GM19468 (cell line): Measurements from ENCODE around the gene PIGT.
A peak's percentile ranks its signal among the peaks of the same experiment; 100 is the strongest.

ENCODE experiments used
- ATAC-seq: cut with Tn5 transposase; IDR thresholded peaks from one replicate; pipeline ENCODE4 v1.9.1; 2021; ENCODE audit warnings: mild to moderate bottlenecking, moderate library complexity, moderate number of reproducible peaks; ENCODE audit not compliant: unreplicated experiment; ENCODE audit errors: extremely low read depth

The PIGT gene

DNA sequence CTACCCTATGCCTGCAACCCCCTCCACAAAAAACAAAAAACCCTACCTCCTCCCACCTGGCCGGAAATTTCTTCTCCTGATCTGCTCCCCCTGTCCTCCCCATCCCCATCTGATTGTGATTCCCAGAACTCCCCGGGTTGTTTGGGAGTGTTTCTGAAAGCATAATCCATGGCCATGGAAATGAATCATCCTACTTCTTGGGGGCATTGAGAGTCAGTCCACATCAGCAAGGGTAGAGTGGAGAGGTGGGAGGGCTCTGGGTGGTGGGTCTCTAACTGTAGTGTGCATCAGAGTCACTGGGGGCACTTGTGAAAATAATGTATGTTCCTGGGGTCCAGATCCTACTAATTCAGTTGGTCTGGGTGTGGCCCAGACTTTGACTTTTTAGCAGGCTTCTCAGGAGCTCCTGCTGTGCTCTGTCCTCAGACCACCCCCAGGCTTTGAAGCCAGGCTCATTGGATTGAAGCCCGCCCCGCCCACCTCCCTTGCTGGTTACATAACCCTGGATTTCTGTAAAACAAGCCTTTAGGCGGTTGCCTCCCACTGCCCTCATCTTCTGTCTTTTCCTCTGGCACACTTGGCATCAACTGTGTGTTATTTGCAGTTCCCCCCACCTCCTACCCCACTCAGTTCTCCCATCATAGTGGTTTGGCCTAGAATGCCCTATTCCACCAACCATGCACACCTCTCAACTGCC lies 10.5 kb downstream of the PIGT start:
- no peak for ATAC-seq

DNA sequence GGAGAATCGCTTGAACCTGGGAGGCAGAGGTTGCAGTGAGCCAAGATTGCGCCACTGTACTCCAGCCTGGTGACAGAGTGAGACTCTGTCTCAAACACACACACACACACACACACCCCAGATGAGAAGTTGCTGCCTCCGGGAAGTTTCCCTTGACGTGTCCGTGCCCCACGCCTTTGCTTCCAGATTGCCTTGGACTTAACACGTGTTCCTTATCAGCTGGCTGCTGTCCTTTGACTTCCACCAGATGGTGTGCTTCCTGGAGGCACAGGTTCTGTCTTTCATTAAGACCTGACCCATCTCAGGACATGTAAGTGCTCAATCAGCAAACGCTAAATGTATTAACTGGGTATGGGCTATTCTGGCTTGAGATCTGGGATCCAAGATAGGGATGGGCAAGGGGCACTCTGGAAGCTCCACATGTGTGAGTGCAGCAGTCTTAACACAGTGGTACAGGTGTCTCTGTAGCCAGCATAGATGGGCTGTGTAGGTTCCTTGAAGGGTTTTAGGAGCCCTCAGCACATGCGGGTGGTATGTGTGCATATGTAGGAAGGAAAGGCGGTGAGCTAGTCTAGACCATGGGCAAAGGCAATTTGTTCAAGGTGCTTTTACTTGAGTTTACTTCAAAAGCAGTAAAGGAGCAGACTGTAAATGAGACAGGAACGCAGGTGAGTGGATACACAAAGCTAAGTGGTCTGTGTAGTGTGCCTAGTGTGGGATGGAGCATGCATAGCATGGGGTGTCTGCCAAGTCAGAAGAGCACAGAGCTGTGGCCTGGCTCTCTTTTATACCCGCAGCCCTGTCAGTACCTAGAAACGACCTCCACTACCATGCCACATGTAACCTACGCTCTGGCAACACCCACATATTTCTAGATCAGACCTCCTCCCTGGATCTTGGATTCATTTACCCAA lies 11.6 kb downstream of the PIGT start:
- ATAC-seq = no peak

DNA sequence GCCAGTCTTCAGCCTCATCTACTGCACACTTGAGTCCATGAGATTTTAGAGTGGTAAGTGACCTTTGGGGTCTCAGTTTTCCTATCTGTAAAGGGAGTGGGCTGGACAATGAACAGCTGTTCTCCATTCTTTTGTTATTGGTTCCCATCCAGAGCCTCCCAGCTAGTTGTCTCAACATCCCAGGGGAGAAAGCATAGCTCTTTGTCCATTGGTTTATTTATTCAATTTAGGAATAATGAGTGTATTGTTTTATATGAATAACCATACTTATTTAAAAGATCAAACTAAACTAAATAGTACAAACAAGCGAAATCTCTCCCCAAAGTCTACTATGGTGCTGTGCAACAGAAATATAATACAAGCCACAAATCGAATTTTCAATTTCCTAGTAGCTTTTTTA lies 13.7 kb downstream of the PIGT start:
- no peak for ATAC-seq

DNA sequence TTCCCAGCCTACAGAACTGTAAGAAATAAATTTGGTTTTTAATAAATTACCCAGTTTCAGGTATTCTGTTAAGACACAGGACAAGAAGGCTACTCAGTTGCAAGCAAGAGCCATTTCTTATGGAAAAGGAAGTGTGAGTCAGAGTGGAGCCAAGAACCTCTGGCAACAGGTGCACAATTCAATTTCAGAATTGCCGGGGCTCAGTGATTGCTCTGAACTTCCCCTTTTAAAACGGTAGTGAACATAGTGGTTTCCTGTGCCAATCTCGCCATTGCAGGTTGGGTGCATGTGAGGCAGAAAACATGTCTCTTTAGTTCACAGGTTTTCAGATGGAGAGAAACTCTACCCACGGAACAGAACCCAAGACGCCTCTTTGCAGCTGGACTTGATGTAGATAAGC lies 16.4 kb downstream of the PIGT start:
- ATAC-seq = no peak

DNA sequence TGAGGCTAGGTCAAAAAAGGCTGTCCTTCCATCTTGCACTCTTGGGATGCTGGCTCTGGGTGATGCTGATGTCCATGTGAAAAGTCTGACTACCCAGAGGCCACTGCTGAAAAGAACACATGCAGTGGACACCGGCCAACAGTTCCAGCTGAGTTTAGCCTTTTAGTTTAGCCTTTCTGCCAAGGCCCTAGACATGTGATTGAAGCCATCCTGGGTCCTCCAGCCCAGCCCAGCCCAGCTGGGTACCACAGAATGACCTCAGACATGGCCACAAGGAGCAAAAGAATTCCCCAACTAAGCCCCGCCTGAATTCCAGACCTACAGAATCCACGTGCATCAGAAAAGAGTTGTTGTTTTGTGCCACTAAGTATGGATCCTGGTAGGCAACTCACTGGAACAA lies 17.4 kb downstream of the PIGT start:
- ATAC-seq = no peak

DNA sequence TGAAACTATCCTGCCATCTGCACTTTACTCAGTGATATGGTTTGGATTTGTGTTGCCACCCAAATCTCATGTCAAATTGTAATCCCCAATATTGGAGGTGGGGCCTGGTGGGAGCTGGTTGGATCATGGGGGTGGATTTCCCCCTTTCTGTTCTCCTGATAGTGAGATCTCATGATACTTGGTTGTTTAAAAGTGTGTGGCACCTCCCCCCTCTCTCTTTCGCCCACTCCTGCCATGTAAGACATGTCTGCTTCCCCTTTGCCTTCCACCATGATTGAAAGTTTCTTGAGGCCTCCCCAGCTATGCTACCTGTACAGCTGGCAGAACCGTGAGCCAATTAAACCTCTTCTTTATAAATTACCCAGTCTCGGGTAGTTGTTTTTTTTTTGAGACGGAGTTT lies 18.0 kb downstream of the PIGT start:
- ATAC-seq = no peak

DNA sequence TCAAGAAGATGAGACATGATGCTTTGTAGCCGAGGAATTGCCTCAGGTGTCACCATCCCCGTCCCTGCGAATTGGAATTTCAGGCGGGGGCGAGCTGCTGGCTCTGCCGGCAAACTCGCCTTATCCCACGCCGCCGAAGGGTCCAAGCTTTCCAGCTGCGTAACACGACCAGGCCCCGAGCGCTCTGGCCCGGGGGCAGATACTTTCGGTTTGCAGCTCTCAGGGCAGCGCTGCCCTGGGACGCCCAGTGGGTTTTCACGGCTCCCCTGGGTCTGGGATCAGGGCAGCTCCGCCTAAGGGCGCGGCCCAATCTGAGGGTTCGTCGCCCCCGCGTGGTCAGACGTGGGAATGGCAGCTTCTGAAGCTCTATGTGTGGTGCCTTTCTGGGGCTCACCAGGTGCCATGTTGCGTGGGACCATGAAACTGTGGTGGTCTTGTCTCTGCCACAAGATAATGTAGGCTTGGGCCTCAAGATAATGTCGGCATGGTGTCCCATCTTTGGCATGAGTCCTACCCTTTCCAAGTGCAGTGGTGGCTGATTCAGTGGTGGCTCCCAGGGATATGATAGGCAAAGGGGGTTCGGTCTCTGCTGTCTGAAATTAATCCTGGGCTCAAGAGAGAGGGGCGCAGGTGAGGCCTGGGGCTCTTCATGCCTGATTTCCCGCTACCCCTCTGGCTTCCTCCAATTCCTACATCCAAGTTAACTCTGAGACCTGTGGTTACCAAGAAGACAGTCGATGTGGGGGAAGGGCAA lies 21.0 kb downstream of the PIGT start:
- ATAC-seq = peak; percentile 84

DNA sequence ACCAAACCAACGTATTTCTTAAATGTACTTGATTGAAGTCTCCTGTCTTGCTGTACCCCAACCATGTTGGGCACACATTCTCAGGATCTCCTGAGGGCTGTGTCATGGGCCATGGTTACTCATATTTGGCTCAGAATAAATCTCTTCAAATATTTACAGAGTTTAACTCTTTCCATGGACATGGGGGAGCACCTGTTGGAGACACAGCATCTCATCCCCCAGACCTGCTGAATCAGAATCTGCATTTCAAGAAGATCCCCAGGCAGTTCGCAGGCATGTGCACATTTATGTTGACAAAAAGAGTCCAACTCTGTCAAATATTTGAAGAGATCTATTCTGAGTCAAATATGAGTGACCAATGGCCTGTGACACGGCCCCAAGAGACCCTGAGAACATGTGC lies 24.5 kb downstream of the PIGT start:
- ATAC-seq = no peak

DNA sequence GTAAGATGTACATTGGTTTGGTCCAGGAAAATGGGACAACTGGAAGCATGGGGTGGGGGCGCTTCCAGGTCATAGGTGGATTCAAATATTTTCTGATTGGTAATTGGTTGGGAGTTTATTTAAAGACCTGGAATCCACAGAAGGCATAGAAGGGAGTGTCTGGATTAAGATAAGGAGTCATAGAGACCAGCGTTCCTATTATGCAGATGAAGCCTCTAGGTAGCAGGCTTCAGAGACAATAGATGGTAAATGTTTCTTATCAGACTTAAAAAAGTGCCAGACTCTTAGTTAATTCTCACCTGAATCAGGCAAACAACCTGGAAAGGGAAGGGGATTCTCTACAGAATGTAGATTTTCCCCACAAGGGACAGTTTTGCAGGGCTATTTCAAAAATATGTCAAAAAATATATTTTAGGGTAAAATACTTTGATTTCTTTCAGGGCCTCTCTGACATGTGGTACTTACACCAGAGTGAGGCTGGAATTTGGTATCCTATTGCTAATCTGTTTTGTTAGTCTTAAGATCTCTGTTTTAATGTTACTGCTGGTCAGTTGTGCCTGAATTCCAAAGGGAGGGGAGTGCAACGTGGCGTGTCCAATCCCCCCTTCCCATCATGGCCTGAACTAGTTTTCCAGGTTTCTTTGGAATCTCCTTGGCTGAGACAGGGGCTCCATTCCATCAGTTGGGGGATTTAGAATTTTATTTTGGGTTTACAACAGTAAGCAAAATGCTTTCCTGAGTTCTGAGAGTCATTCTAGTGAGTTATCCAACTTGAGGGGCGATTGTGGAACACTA lies 25.1 kb downstream of the PIGT start:
- ATAC-seq = no peak

DNA sequence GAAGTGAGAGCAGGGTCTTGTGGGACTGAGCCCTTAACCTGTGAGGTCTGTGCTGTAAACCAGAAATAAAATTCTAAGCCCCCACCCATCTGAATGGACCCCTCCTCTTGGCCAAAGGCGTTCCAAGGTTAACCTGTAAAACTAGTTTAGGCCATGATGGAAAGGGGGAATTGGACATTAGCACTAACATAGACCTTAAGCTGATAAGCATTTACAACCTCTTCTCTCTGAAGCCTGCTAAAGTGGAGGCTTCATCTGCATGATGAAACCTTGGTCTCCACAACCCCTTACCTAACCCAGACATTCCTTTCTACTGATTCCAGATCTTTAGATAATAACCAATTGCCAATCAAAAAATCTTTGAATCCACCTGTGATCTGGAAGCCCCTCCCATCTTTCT lies 25.8 kb downstream of the PIGT start:
- no peak for ATAC-seq

DNA sequence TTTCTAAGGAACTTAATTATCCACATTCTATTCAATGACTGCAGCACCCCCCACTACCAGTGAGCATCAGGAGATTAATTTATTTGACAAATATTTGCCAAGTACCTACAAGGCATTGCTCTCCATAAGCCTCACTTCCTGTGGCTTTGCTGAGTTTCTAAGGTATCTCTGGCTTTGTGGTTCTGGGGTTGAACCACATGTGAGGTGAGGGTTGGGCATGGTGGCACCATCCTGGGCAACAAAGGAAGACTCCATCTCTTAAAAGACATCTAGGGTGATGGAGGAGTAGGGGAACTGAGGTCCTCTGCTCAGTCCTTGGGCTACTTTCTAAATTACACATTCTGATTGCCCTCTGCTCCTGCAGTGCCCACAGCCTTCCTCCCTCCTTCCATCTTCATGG lies 28.1 kb downstream of the PIGT start:
- ATAC-seq = no peak

DNA sequence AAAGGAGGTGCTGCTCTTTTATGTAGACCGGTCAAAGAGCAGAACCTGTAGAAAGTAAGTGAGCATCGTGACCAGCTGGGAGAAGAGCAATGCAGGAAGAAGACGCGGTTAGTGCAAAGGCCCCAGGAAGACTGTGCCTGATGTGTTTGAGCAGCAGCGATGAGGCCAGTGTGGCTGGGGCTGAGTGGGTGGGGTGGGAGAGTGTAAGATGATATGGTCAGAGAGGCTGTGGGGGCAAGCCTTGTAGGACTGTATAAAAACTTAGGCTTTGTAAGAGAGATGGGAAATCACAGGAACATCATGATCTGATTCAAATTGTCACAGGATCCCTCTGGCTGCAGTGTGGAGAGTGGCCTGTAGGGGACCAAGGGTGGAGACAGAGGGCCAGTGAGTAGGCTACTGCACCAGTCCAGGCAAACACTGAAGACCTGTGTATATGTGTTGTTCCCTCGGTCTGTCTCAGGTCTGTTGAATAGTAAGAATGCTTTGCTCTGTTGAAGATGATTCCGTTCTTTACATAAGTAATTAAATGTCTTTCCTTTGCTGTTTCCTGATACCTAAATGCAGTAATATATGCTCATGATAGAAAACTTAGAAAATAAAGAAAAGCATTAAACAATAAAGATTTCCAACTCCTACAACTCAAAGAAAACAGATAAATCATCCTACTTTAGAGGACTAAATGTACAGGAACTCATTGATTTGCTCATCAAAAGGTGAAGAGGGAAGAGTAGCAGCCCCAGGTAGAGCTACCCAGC lies 30.0 kb downstream of the PIGT start:
- no peak for ATAC-seq

DNA sequence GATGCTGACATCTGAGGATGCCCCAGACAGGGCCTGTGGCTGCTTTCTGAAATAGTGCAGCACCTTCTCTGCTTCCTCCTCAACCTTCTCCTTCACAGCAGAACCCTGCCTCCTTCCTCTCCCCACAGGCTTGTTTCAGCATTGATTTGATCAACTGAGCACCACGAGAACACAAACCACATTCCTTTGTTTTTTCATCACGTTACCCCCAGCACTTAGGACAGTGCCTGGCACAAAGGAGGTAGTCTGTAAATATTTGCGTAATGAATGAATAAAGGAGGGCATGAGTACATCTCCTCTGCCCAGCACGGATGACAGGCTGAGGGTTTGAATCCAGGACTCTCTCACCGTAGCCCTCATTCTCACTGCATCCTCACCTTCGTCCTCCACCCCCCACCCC lies 32.3 kb downstream of the PIGT start:
- ATAC-seq = no peak

DNA sequence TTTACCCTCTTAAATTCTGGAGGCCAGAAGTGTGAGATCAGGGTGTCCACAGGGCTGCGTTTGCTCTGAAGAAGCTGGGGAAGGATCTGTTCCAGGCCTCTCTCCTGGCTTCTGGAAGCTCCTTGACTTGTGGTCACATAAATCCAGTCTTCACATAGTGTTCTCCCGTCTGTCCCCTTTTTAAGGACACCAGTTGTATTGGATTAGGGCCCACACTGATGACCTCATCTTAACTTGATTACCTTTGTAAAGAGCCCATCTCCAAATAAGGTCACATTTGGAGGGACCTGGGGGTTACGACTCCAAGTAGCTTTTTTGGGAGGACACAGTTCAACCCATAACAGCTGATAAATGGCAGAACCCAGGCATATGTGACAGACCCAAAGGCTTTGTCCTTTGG lies 33.6 kb downstream of the PIGT start:
- ATAC-seq = no peak

DNA sequence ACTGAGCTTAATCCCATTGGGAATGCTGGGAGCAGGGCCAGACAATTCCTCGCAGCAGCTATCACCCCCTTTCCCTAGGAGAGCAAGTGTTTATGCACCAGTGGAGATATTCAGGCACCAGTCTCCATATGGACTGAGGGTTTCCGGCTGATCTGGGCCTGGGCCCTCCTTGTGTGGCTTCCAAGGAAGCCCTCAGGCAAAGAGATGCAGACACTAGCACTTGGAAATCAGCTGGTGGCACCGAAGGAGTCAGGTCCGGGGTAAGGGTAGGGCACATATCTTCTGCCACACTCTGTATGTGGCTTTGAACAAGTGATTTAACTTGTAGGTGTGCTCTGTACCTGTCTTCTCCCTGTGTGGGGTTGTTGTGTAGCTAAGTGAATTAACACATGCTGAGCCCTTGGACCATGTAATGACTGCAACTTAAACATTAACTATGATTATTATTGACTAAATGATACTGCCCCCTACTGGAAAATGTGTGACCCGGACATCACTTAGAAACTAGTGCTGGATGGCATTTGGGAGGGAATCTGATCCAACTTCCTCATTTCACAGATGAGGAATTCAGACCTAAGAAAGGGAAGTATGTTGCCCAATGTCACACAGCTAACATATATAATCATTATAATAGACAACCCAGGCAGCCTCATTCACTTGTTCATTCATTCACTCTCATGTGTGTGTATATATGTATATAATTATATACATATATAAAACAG lies 34.3 kb downstream of the PIGT start:
- ATAC-seq = no peak

DNA sequence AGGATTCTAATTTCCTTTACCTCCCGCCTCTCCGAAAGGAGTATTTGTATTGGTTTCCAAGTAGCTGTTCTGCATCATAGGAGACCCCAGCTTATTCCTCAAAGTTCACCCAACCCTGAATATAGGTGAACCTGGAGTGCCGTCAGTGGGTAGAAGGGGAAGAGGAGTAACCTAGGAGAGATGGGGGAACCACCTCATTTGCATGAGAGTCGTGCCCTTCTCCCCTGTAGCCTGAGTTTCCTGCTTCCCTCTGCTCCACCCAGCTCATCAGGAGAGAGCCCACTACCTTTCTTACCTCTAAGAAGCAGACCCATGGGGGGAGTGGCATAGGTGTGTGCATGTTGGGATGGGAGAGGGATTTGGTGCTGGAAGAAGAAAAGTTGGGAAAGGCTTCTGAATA lies 36.3 kb downstream of the PIGT start:
- ATAC-seq = no peak

DNA sequence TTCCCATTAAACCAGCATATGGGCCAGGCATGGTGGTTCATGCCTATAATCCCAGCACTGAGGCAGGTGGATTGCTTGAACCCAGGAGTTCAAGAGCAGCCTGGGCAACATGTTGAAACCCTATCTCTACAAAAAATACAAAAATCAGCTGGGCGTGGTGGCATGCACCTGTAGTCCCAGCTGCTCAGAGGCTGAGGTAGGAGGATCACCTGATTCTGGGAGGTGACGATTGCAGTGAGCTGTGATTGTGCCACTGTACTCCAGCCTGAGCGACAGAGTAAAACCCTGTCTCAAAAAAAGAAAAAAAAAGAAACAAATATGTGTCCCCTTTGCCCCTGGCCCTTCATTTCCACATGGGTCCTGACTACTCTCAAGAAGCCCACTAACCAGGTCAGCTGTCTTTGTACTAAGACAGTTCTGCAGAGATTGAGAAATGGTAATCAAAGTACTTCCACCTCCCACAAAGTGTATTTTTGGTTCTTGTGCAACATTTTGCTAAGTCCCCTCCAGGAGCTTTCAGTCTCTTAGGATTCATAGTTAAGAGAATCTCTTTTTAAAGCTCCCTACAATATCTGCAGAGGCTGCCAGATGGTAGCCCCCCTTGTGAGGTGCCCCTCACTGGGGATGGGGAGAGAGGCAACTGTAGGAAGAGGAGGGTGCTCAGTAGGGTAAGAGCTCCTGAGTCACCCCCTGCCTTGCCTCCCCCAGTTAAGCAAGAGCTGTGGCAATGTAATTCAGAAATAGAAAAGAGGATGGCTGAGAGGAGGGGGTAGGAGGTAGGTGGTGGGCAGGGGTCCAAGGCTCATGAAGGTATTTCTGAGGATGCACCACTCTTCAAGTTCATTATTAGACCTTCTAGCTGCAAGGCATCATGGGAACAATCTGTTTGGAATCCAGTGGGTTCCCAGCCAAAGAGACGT lies 37.1 kb downstream of the PIGT start:
- ATAC-seq = no peak

DNA sequence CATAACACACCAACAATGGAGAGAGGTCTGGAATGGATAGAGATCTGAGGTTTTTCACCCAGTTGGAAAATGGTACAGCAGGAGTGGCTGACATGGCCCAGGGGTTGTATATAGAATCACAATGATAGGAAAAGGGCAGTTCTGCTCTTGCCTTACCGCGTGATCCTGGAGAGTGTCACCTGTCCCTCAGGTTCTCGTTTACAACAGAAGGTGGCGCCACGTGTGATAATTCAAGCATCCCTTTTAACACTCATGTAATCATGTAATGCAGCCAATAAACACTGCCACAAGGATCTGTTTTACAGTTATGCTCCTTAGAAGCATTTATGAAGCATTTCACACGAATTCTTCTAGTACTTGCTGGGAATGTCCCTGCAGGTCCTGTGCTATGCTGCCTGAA lies 40.7 kb downstream of the PIGT start:
- no peak for ATAC-seq
